Smooth muscle cell (in vitro differentiated cells): ENCODE data around the gene RABGAP1L. TPM values are rescaled to one million over a fixed set of nuclear protein-coding genes. Genes with fewer than 3 reads are reported as not detected.

Source experiments
- DNase-seq: peaks from one replicate; lab custom pipeline; 2025; ENCODE audit not compliant: unreplicated experiment; lab: John Stamatoyannopoulos, UW
- H2AFZ ChIP-seq: fragments of 200-600 bp; sonication (generic); 2 replicates; pipeline ENCODE4 v1.6.0; 2016; ENCODE audit warnings: antibody characterized with exemption, low read depth, mild to moderate bottlenecking
- H3F3A ChIP-seq: fragments of 200-600 bp; sonication (generic); 2 replicates; pipeline ENCODE4 v1.6.0; 2017; ENCODE audit warnings: antibody characterized with exemption, low read depth
- H3K27ac ChIP-seq: fragments of 200-600 bp; sonication (generic); 2 replicates; pipeline ENCODE4 v1.5.1; 2016; ENCODE audit warnings: low read depth, mild to moderate bottlenecking
- H3K27me3 ChIP-seq: fragments of 200-600 bp; sonication (generic); 2 replicates; pipeline ENCODE4 v1.6.1; 2016; ENCODE audit warnings: low read depth, mild to moderate bottlenecking
- H3K36me3 ChIP-seq: fragments of 200-600 bp; sonication (generic); 2 replicates; pipeline ENCODE4 v1.5.1; 2016; ENCODE audit warnings: low read depth
- H3K4me1 ChIP-seq: fragments of 200-600 bp; sonication (generic); 2 replicates; pipeline ENCODE4 v1.5.1; 2016; ENCODE audit warnings: low read depth
- H3K4me2 ChIP-seq: fragments of 200-600 bp; sonication (generic); 2 replicates; pipeline ENCODE4 v1.6.0; 2016; ENCODE audit warnings: mild to moderate bottlenecking
- H3K4me3 ChIP-seq: fragments of 200-600 bp; sonication (generic); 2 replicates; pipeline ENCODE4 v1.5.1; 2016; ENCODE audit warnings: mild to moderate bottlenecking
- H3K79me2 ChIP-seq: fragments of 200-600 bp; sonication (generic); 2 replicates; pipeline ENCODE4 v1.6.0; 2016; ENCODE audit warnings: low read depth, mild to moderate bottlenecking
- H3K9ac ChIP-seq: fragments of 200-600 bp; sonication (generic); 2 replicates; pipeline ENCODE4 v1.6.0; 2016; ENCODE audit warnings: low read depth
- H3K9me3 ChIP-seq: fragments of 200-600 bp; sonication (generic); replicated peaks from 2 replicates; pipeline ENCODE4 v1.5.1; 2016; ENCODE audit warnings: low read depth
- H4K20me1 ChIP-seq: fragments of 200-600 bp; sonication (generic); 2 replicates; pipeline ENCODE4 v1.6.0; 2016; ENCODE audit warnings: low read depth
- WGBS: methylation state at CpG from one replicate; pipeline ENCODE4 v1.1.7; 2016; ENCODE audit warnings: low lambda C conversion rate; 5-methylcytosine and 5-hydroxymethylcytosine counted together
- polyA plus RNA-seq: library from polyadenylated mRNA; unstranded; fragments of >200 nt; fragmentation: Nextera tagmentation; extraction: Ambion mirVana; gene quantifications from 2 replicates; pipeline ENCODE4 v1.2.1, GENCODE V29; 2016
- total RNA-seq: library from RNA; depleted of rRNA; stranded (reverse); fragments of >200 nt; gene quantifications from 2 replicates; pipeline ENCODE4 v1.2.3, GENCODE V29; 2014
- TF ChIP-seq, protein P1 (sequence below): fragments of 200-600 bp; sonication (generic); IDR thresholded peaks from 2 replicates; pipeline ENCODE4 v1.5.1; 2017; ENCODE audit warnings: borderline replicate concordance, mild to moderate bottlenecking, antibody characterized with exemption; ENCODE audit not compliant: insufficient read depth, poor library complexity, severe bottlenecking

RABGAP1L gene
- total and polyA plus RNA-seq, 2 experiments from 2014 or later, result 4.8 to 24.7 TPM

GRCh38 chr1:174923820-174924219 is 764.5 kb downstream of the RABGAP1L start:
- Histone ChIP-seq H3K36me3 (no peaks in the 10 kb centered on the region), H3K9ac (no peak overlapping the region), H2AFZ (no peak overlapping the region), H4K20me1 (no peaks in the 10 kb centered on the region), H3F3A (no peaks in the 10 kb centered on the region), H3K4me1 (peaks cover 8% of the 10 kb centered on the region), H3K27ac (no peak overlapping the region), H3K9me3 (no peaks in the 10 kb centered on the region), H3K4me2 (no peak overlapping the region), H3K79me2 (no peaks in the 10 kb centered on the region), H3K4me3 (no peak overlapping the region), H3K27me3 (no peaks in the 10 kb centered on the region)
- DNase-seq, result no peak
- TF ChIP-seq, protein P1, sequence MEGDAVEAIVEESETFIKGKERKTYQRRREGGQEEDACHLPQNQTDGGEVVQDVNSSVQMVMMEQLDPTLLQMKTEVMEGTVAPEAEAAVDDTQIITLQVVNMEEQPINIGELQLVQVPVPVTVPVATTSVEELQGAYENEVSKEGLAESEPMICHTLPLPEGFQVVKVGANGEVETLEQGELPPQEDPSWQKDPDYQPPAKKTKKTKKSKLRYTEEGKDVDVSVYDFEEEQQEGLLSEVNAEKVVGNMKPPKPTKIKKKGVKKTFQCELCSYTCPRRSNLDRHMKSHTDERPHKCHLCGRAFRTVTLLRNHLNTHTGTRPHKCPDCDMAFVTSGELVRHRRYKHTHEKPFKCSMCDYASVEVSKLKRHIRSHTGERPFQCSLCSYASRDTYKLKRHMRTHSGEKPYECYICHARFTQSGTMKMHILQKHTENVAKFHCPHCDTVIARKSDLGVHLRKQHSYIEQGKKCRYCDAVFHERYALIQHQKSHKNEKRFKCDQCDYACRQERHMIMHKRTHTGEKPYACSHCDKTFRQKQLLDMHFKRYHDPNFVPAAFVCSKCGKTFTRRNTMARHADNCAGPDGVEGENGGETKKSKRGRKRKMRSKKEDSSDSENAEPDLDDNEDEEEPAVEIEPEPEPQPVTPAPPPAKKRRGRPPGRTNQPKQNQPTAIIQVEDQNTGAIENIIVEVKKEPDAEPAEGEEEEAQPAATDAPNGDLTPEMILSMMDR, result no peak
- WGBS, result 87% methylated on average over 5 of the region's 5 CpGs

DNA sequence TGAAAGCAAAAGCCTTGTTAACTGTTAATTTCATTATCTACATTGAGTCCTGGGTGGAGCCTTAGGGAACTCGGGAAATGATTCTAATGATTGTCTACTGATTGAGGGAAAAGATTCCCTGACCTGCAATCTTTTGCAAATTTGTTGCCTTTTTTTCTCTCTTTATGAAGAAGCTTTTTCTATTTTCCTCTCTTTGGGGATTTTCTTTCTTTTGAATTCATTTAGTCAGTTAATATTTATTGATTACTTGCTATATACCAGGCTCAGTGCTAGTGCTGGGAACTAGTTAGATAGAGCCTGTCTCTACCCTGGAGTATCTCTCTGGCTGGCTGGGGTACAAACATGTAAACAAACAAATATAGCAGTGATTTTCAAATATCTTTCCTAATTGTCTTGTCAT is 769.2 kb downstream of the RABGAP1L start:
- H3K36me3 ChIP-seq, result no peaks in the 10 kb centered on the region
- H3K4me3 ChIP-seq, result no peak overlapping the region
- TF ChIP-seq, protein P1, result no peak
- H3F3A ChIP-seq, result no peaks in the 10 kb centered on the region
- H3K79me2 ChIP-seq, result no peaks in the 10 kb centered on the region
- no peaks in the 10 kb centered on the region for H3K27me3 ChIP-seq
- DNase-seq, result no peak
- H3K9ac ChIP-seq, result no peak overlapping the region
- WGBS, result 88% methylated on average over 1 of the region's 1 CpG
- peaks cover 29% of the 10 kb centered on the region for H3K4me1 ChIP-seq
- H3K4me2 ChIP-seq, result no peak overlapping the region
- H4K20me1 ChIP-seq, result no peaks in the 10 kb centered on the region
- H3K9me3 ChIP-seq, result no peaks in the 10 kb centered on the region
- H3K27ac ChIP-seq, result no peak overlapping the region
- no peak overlapping the region for H2AFZ ChIP-seq

- Histone ChIP-seq H3K9me3 (no peaks in the 10 kb centered on the region), H3K27ac (no peak overlapping the region), H3K36me3 (no peaks in the 10 kb centered on the region), H3K79me2 (no peaks in the 10 kb centered on the region), H3K4me3 (no peak overlapping the region), H4K20me1 (no peaks in the 10 kb centered on the region), H3K4me2 (no peak overlapping the region), H2AFZ (no peak overlapping the region), H3K27me3 (no peaks in the 10 kb centered on the region), H3F3A (no peaks in the 10 kb centered on the region), H3K9ac (no peak overlapping the region), H3K4me1 (peaks cover 29% of the 10 kb centered on the region)
- no peak for DNase-seq
- WGBS, result 68% methylated on average over 1 of the region's 1 CpG
- TF ChIP-seq, protein P1, result no peak
Observed at GRCh38 chr1:174931214-174931613, 771.9 kb downstream of the RABGAP1L start.

- no peak overlapping the region for H3K27ac ChIP-seq
Observed at GRCh38 chr1:174932587-174932986, 773.3 kb downstream of the RABGAP1L start.

More at GRCh38 chr1:174932587-174932986, 773.3 kb downstream of the RABGAP1L start:
- H3K9me3 ChIP-seq, result no peaks in the 10 kb centered on the region
- no peaks in the 10 kb centered on the region for H3F3A ChIP-seq
- no peak overlapping the region for H3K4me3 ChIP-seq
- peaks cover 29% of the 10 kb centered on the region for H3K4me1 ChIP-seq
- no peak for DNase-seq
- TF ChIP-seq, protein P1, result no peak
- WGBS, result 92% methylated on average over 2 of the region's 2 CpGs
- no peaks in the 10 kb centered on the region for H3K27me3 ChIP-seq
- H2AFZ ChIP-seq, result no peak overlapping the region
- H3K79me2 ChIP-seq, result no peaks in the 10 kb centered on the region
- no peaks in the 10 kb centered on the region for H4K20me1 ChIP-seq
- H3K9ac ChIP-seq, result no peak overlapping the region
- H3K36me3 ChIP-seq, result no peaks in the 10 kb centered on the region
- no peak overlapping the region for H3K4me2 ChIP-seq
